ENCODE measurements around the gene TDRD3. TPM values are rescaled to one million over a fixed set of nuclear protein-coding genes. Genes with fewer than 3 reads are reported as not detected.

Gene TDRD3
- polyA plus RNA-seq, 1 of the 3 experiments (the other 2 are of a cell fraction), result 3.8 TPM

DNA sequence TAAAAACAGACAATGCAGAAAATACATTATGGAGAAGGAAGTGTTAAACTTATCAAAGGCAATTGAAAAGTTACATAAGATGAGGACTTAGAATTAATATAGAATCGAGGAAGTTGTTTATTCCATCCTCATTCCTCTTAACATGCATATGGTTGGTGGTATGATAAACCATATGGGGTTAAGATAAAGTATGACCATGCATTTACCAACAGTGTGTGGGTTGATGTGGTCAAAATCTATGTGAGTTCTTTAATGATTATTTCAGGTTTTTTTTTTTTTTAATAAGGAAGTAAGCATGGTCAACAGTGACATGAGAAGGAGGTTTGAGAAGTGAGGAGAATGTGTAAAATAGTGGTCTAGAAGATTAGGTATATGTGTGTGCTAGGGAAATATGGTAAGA, 94.5 kb downstream of the TDRD3 start:
- H2AFZ ChIP-seq (ENCODE audit: low read depth), result no peak overlapping the region
- H4K20me1 ChIP-seq (ENCODE audit: insufficient read depth), result no peaks in the 10 kb centered on the region
- POLR2A ChIA-PET, result no interaction called here
- no peak overlapping the region for H3K9ac ChIP-seq
- no peak for DNase-seq
- H3K9me3 ChIP-seq, result no peaks in the 10 kb centered on the region
- CTCF ChIA-PET, result no interaction called here
- H3K4me1 ChIP-seq (ENCODE audit: control insufficient read depth in 1 of 2, insufficient read depth in 2 of 2, low read depth in 1 of 2, low read length in 1 of 2), result no peaks in the 10 kb centered on the region
- H3F3A ChIP-seq (replicated peaks; ENCODE audit: insufficient read depth), result no peaks in the 10 kb centered on the region
- H3K4me2 ChIP-seq, result no peak overlapping the region
- H3K27me3 ChIP-seq (ENCODE audit: insufficient read depth), result no peaks in the 10 kb centered on the region
- no peak overlapping the region for H3K27ac ChIP-seq (ENCODE audit: low read depth in 2 of 2, low read length in 1 of 2)
- no peaks in the 10 kb centered on the region for H3K79me2 ChIP-seq (ENCODE audit: insufficient read depth)
- H3K36me3 ChIP-seq (replicated peaks in 1 of 2; ENCODE audit: control insufficient read depth in 1 of 2, insufficient read depth in 2 of 2, low read length in 1 of 2), result peaks cover 16 to 34% of the 10 kb centered on the region in 2 experiments
- H3K9me2 ChIP-seq, result no peaks in the 10 kb centered on the region
- 81% methylated on average over 1 of the region's 1 CpG for WGBS (ENCODE audit: low lambda C conversion rate)
- H3K4me3 ChIP-seq (ENCODE audit: low read depth in 2 of 2, low read length in 1 of 2), result no peak overlapping the region
- no peak for TF ChIP-seq YY1 (IDR thresholded peaks at IDR 0.05; ENCODE audit: low read depth)
- TF ChIP-seq ELF1 (IDR thresholded peaks at IDR 0.05), result no peak
- TF ChIP-seq, protein P1, sequence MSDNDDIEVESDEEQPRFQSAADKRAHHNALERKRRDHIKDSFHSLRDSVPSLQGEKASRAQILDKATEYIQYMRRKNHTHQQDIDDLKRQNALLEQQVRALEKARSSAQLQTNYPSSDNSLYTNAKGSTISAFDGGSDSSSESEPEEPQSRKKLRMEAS (IDR thresholded peaks at IDR 0.05; ENCODE audit: low read depth), result no peak
- no peak for TF ChIP-seq POLR2AphosphoS5 (IDR thresholded peaks at IDR 0.05; ENCODE audit: low read depth, low read length)
- TF ChIP-seq MXI1 (IDR thresholded peaks at IDR 0.05; ENCODE audit: low read depth, low read length), result no peak
- no peak for TF ChIP-seq MEF2A (IDR thresholded peaks at IDR 0.05; ENCODE audit: borderline replicate concordance, low read depth)
- no peak for TF ChIP-seq NRF1 (IDR thresholded peaks at IDR 0.05; ENCODE audit: low read depth, low read length)
- TF ChIP-seq RXRA (IDR thresholded peaks at IDR 0.05; ENCODE audit: borderline replicate concordance, low read depth), result no peak
- no peak for TF ChIP-seq GATA2 (CRISPR knock-in tag; IDR thresholded peaks at IDR 0.05)
- TF ChIP-seq TAF1 (IDR thresholded peaks at IDR 0.05; ENCODE audit: borderline replicate concordance, low read depth, low read length), result no peak
- TF ChIP-seq RFX5 (IDR thresholded peaks at IDR 0.05; ENCODE audit: low read length), result no peak
- TF ChIP-seq, protein P2, sequence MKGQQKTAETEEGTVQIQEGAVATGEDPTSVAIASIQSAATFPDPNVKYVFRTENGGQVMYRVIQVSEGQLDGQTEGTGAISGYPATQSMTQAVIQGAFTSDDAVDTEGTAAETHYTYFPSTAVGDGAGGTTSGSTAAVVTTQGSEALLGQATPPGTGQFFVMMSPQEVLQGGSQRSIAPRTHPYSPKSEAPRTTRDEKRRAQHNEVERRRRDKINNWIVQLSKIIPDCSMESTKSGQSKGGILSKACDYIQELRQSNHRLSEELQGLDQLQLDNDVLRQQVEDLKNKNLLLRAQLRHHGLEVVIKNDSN (IDR thresholded peaks at IDR 0.05; ENCODE audit: borderline replicate concordance, low read depth), result no peak
- no peak for TF ChIP-seq TCF12 (IDR thresholded peaks at IDR 0.05)
- TF ChIP-seq, protein P3, sequence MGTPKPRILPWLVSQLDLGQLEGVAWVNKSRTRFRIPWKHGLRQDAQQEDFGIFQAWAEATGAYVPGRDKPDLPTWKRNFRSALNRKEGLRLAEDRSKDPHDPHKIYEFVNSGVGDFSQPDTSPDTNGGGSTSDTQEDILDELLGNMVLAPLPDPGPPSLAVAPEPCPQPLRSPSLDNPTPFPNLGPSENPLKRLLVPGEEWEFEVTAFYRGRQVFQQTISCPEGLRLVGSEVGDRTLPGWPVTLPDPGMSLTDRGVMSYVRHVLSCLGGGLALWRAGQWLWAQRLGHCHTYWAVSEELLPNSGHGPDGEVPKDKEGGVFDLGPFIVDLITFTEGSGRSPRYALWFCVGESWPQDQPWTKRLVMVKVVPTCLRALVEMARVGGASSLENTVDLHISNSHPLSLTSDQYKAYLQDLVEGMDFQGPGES (IDR thresholded peaks at IDR 0.05; ENCODE audit: low read depth, low read length), result no peak
- TF ChIP-seq SIN3A (IDR thresholded peaks at IDR 0.05; ENCODE audit: borderline replicate concordance, low read depth, low read length), result no peak
- TF ChIP-seq NFIC (IDR thresholded peaks at IDR 0.05; ENCODE audit: borderline replicate concordance), result no peak
- no peak for TF ChIP-seq FOSL2 (IDR thresholded peaks at IDR 0.05; ENCODE audit: borderline replicate concordance, low read depth)
- TF ChIP-seq EZH2phosphoT487 (IDR thresholded peaks at IDR 0.05; ENCODE audit: borderline replicate concordance, low read depth), result no peak

DNA sequence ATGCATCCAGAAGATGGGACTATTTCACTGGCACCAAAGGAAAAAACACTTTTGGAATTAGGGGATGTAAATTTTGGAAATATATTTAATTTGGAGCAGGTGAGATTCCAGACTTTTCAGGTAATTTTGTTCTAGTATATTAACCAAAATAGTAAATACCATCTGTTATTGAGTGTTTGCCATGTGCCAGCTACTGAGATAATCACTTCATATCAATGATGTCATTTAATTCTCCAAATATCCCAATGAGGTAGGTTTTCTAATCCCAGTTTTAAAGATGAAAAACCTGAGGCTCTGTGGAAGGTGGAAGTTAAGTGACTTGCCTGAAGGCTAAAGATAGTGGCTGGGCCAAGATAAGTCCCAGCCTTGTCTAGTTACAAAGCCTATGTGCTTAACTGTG, 95.2 kb downstream of the TDRD3 start:
- Histone ChIP-seq H2AFZ (ENCODE audit: low read depth) (no peak overlapping the region), H3K9me3 (no peaks in the 10 kb centered on the region), H3K27me3 (ENCODE audit: insufficient read depth) (no peaks in the 10 kb centered on the region), H4K20me1 (ENCODE audit: insufficient read depth) (no peaks in the 10 kb centered on the region), H3K27ac (ENCODE audit: low read depth in 2 of 2, low read length in 1 of 2) (no peak overlapping the region), H3F3A (replicated peaks; ENCODE audit: insufficient read depth) (no peaks in the 10 kb centered on the region), H3K4me1 (ENCODE audit: control insufficient read depth in 1 of 2, insufficient read depth in 2 of 2, low read depth in 1 of 2, low read length in 1 of 2) (no peaks in the 10 kb centered on the region), H3K4me2 (no peak overlapping the region), H3K9me2 (no peaks in the 10 kb centered on the region), H3K4me3 (ENCODE audit: low read depth in 2 of 2, low read length in 1 of 2) (no peak overlapping the region), H3K36me3 (replicated peaks in 1 of 2; ENCODE audit: control insufficient read depth in 1 of 2, insufficient read depth in 2 of 2, low read length in 1 of 2) (peaks cover 16 to 32% of the 10 kb centered on the region in 2 experiments), H3K79me2 (ENCODE audit: insufficient read depth) (no peaks in the 10 kb centered on the region), H3K9ac (no peak overlapping the region)
- TF ChIP-seq, protein P4, sequence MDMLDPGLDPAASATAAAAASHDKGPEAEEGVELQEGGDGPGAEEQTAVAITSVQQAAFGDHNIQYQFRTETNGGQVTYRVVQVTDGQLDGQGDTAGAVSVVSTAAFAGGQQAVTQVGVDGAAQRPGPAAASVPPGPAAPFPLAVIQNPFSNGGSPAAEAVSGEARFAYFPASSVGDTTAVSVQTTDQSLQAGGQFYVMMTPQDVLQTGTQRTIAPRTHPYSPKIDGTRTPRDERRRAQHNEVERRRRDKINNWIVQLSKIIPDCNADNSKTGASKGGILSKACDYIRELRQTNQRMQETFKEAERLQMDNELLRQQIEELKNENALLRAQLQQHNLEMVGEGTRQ (IDR thresholded peaks at IDR 0.05; ENCODE audit: borderline replicate concordance, low read depth, low read length), result no peak
- TF ChIP-seq TCF12 (IDR thresholded peaks at IDR 0.05), result no peak
- no peak for TF ChIP-seq FOSL2 (IDR thresholded peaks at IDR 0.05; ENCODE audit: borderline replicate concordance, low read depth)
- TF ChIP-seq, protein P1 (IDR thresholded peaks at IDR 0.05; ENCODE audit: low read depth), result no peak
- POLR2A ChIA-PET, result no interaction called here
- DNase-seq, result no peak
- CTCF ChIA-PET, result no interaction called here
